Pancreas (tissue), 10 donors: Measurements from ENCODE around the gene MATN3. TPM values are rescaled to one million over a fixed set of nuclear protein-coding genes. Genes with fewer than 3 reads are reported as not detected.
A peak's percentile ranks its signal among the peaks of the same experiment; 100 is the strongest.

ENCODE experiments used
- ATAC-seq, 4 donors: fragments of 200-7000 bp; cut with Tn5 transposase; one replicate each; pipeline versions ENCODE4 v1.8.0 to v1.9.1; 2020; ENCODE audit warnings: mild to moderate bottlenecking in 4 of 4, moderate library complexity in 4 of 4
- DNase-seq, 6 donors: peaks; one replicate each; pipeline ENCODE4 v3.0.0-alpha.2; 2020
- FAIRE-seq: peaks from 2 replicates; lab custom pipeline; 2012; peaks lifted over from hg19 to GRCh38; lab: Jason Lieb, UNC
- H3K27ac ChIP-seq, 4 donors: fragments of 200-600 bp; sonication (generic); 1 replicate in 3 of 4; 2 replicates in 1 of 4; pipeline versions ENCODE4 v1.5.0 to v1.8.0; 2020
- H3K27me3 ChIP-seq, 4 donors: fragments of 200-600 bp; one replicate each; pipeline ENCODE4 v1.8.0; 2021
- H3K36me3 ChIP-seq, 3 donors: fragments of 200-600 bp; sonication (generic) in 1 of 3; one replicate each; pipeline versions ENCODE4 v1.5.0 to v1.8.0; 2020 to 2021
- H3K4me1 ChIP-seq, 3 donors: fragments of 200-600 bp; one replicate each; pipeline ENCODE4 v1.8.0; 2021
- H3K4me3 ChIP-seq, 4 donors: fragments of 200-600 bp; sonication (generic) in 2 of 4; one replicate each; pipeline versions ENCODE4 v1.5.0 to v1.8.0; 2020 to 2021
- H3K9me3 ChIP-seq, 4 donors: fragments of 200-600 bp; one replicate each; pipeline ENCODE4 v1.8.0; 2021
- CTCF ChIP-seq, 4 donors: fragments of 200-600 bp; sonication (generic) in 3 of 4; IDR thresholded peaks; one replicate each; pipeline versions ENCODE4 v1.5.0 to v1.8.0; 2021; ENCODE audit warnings: antibody characterized with exemption in 4 of 4
- WGBS, 2 donors: extraction: QIAGEN DNeasy Blood & Tissue Kit; methylation state at CpG; one replicate each; pipeline ENCODE4 v1.1.7; 2013; 5-methylcytosine and 5-hydroxymethylcytosine counted together
- intact Hi-C, 3 donors: fragments of 100-400 bp; cut with DNase I; formaldehyde crosslinking; loops; one replicate each; pipeline versions ENCODE4 v1.11.1 to v1.14.2; 2022
- polyA plus RNA-seq, 2 donors: library from polyadenylated mRNA; stranded (reverse); fragments of 200-250 nt; gene quantifications; one replicate each; pipeline ENCODE4 v1.2.3, GENCODE V29; 2013
- total RNA-seq, 6 donors: library from RNA; stranded (reverse); fragmentation: NEBNext Ultra II Directional in 4 of 6; extraction: Animal tissue kit (Norgen Biotek cat#: 25700) in 4 of 6; gene quantifications; one replicate each; pipeline versions ENCODE4 v1.2.1 to v1.2.4, GENCODE V29; 2021 to 2023
- donor health status: healthy with polysubstance abuse.
- donor health status: DM: no; HTN: no; CAD: no; lungs with moderate emphysema.
- donor health status: DM: no; HTN: no; CAD: no.
- donor health status: control.
- donor health status: control.
- donor health status: Bipolar disorder and iron deficiency.
- donor health status: DM: yes; HTN: yes; CAD: no.
- donor health status: DM: no; HTN: no; CAD: no.
- donor health status: DM: no; HTN: no; CAD: no.
- donor health status: DM: yes; HTN: yes; CAD: no.

Gene MATN3
- total and polyA plus RNA-seq, 8 donors = 0.23 to 3.5 (median 0.47) TPM; not detected in 2

GRCh38 chr2:20015482-20016083 lies 3.1 kb upstream of the MATN3 start:
- intact Hi-C loops = loop anchor here in 1 of 3 donors (5.0 kb wide), 1 partner anchor 82 kb away; no protein-coding TSS in a partner anchor

GRCh38 chr2:20013126-20013849 lies 820 bp upstream of the MATN3 start:
- Histone ChIP-seq H3K4me1 (no peaks in the 10 kb centered on the region), H3K27ac (no peak overlapping the region), H3K27me3 (no peaks in the 10 kb centered on the region), H3K4me3 (peak overlapping the region in 3 of 4 donors; percentile 37 to 59 (median 50)), H3K9me3 (no peaks in the 10 kb centered on the region), H3K36me3 (no peaks in the 10 kb centered on the region)
- FAIRE-seq (no peak), ATAC-seq (peak in 1 of 4 donors; percentile 22), DNase-seq (no peak)
- 62 to 68% methylated on average over 15 of the region's 15 CpGs for WGBS, 2 donors
- no peak for TF ChIP-seq CTCF (IDR thresholded peaks at IDR 0.05)
- intact Hi-C loops = no loop called here

More at GRCh38 chr2:20015482-20016083, 3.1 kb upstream of the MATN3 start:
- peak; percentile 31 to 45 (median 34) for TF ChIP-seq CTCF (IDR thresholded peaks at IDR 0.05)
- Histone ChIP-seq H3K4me1 (no peaks in the 10 kb centered on the region), H3K9me3 (no peaks in the 10 kb centered on the region), H3K27me3 (no peaks in the 10 kb centered on the region), H3K36me3 (no peaks in the 10 kb centered on the region), H3K27ac (no peak overlapping the region), H3K4me3 (no peak overlapping the region)
- peak; percentile 59 to 83 (median 74) for ATAC-seq
- 5% methylated on average over 2 of the region's 2 CpGs for WGBS, 2 donors
- no peak for DNase-seq
- FAIRE-seq = peak; percentile 63

- DNase-seq = no peak
- Histone ChIP-seq H3K27me3 (no peaks in the 10 kb centered on the region), H3K9me3 (no peaks in the 10 kb centered on the region), H3K4me1 (no peaks in the 10 kb centered on the region), H3K27ac (no peak overlapping the region), H3K36me3 (no peaks in the 10 kb centered on the region), H3K4me3 (peak overlapping the region in 3 of 4 donors; percentile 37 to 59 (median 40))
- intact Hi-C loops = no loop called here
- FAIRE-seq = no peak
- no peak for ATAC-seq
- TF ChIP-seq CTCF (IDR thresholded peaks at IDR 0.05) = no peak
- WGBS, 2 donors = 12 to 30% methylated on average over 4 of the region's 4 CpGs
Measured at GRCh38 chr2:20012032-20012281, 511 bp downstream of the MATN3 start.

- Histone ChIP-seq H3K9me3 (no peaks in the 10 kb centered on the region), H3K27me3 (no peaks in the 10 kb centered on the region), H3K36me3 (no peaks in the 10 kb centered on the region), H3K27ac (no peak overlapping the region), H3K4me3 (no peak overlapping the region), H3K4me1 (no peaks in the 10 kb centered on the region)
- FAIRE-seq (no peak), DNase-seq (no peak), ATAC-seq (no peak)
- no peak for TF ChIP-seq CTCF (IDR thresholded peaks at IDR 0.05)
- 63 to 78% methylated on average over 14 of the region's 14 CpGs for WGBS, 2 donors
- intact Hi-C loops = no loop called here
Measured at GRCh38 chr2:20011276-20012031, 1.0 kb downstream of the MATN3 start.
